Left ventricle myocardium inferior (tissue), 1 donor: Measurements from ENCODE around the gene PPP2R2B. TPM values are rescaled to one million over a fixed set of nuclear protein-coding genes. Genes with fewer than 3 reads are reported as not detected.

Source experiments
- DNase-seq: peaks from one replicate; pipeline ENCODE4 v3.0.0-alpha.2; 2020
- H3K27ac ChIP-seq: fragments of 200-600 bp; replicated peaks from 2 replicates; pipeline ENCODE4 v1.8.0; 2021
- H3K27me3 ChIP-seq: fragments of 200-600 bp; 2 replicates; pipeline ENCODE4 v1.8.0; 2021; ENCODE audit warnings: low read depth
- H3K36me3 ChIP-seq: fragments of 200-600 bp; 2 replicates; pipeline ENCODE4 v1.8.0; 2021
- H3K4me1 ChIP-seq: fragments of 200-600 bp; 2 replicates; pipeline ENCODE4 v1.8.0; 2021
- H3K4me3 ChIP-seq: fragments of 200-600 bp; 2 replicates; pipeline ENCODE4 v1.8.0; 2021; ENCODE audit warnings: mild to moderate bottlenecking, moderate library complexity
- H3K9me3 ChIP-seq: fragments of 200-600 bp; replicated peaks from 2 replicates; pipeline ENCODE4 v1.8.0; 2021
- CTCF ChIP-seq: fragments of 200-600 bp; IDR thresholded peaks from 2 replicates; pipeline ENCODE4 v1.8.0; 2021; ENCODE audit warnings: antibody characterized with exemption, mild to moderate bottlenecking, borderline replicate concordance
- intact Hi-C: fragments of 100-400 bp; cut with micrococcal nuclease; formaldehyde crosslinking; loops from one replicate; pipeline ENCODE4 v1.11.0; 2022
- total RNA-seq: library from RNA; stranded (reverse); fragmentation: NEBNext Ultra II Directional; extraction: Animal tissue kit (Norgen Biotek cat#: 25700); gene quantifications from one replicate; pipeline ENCODE4 v1.2.1, GENCODE V29; 2021
- donor health status: DM: no; HTN: yes; CAD: no; lungs with severe emphysema.

The PPP2R2B gene
- total RNA-seq, 1 donor from 2014 or later: 0.11 TPM

GRCh38 chr5:146541958-146542849, 336.4 kb downstream of the PPP2R2B start:
- intact Hi-C loops: loop anchor here (5.0 kb wide), 1 partner anchor 425 kb away; no protein-coding TSS in a partner anchor
- H3K27me3 ChIP-seq: peaks cover 16% of the 10 kb centered on the region
- H3K4me1 ChIP-seq: no peaks in the 10 kb centered on the region
- peak; percentile 61 for DNase-seq
- no peak overlapping the region for H3K4me3 ChIP-seq
- H3K36me3 ChIP-seq: no peaks in the 10 kb centered on the region
- no peaks in the 10 kb centered on the region for H3K9me3 ChIP-seq
- peak; percentile 84 for TF ChIP-seq CTCF
- no peak overlapping the region for H3K27ac ChIP-seq

DNA sequence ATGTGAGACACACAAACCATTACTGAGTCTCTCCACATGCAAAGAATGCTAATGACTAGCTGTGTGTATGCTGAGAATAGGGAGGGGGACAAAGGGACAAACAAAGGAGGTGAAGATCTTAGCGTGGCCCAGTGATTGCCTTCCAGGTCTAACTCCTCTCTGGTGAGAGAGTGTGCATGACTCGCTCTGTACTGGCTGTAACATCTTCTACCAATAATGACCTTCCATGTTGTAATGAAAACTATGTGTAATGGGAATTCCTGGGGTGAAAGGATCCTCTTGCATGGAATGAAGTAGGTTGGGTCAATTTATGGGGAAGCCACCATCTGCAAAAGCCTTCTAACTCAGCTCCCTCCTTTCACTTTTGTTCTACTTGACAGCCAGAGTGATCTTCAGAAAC, 338.1 kb downstream of the PPP2R2B start:
- Histone ChIP-seq H3K4me1 (no peaks in the 10 kb centered on the region), H3K4me3 (no peak overlapping the region), H3K27me3 (peaks cover 9% of the 10 kb centered on the region), H3K9me3 (no peaks in the 10 kb centered on the region), H3K27ac (no peak overlapping the region), H3K36me3 (no peaks in the 10 kb centered on the region)
- TF ChIP-seq CTCF: no peak
- DNase-seq: no peak
- intact Hi-C loops: loop anchor here (5.0 kb wide), 1 partner anchor 427 kb away; no protein-coding TSS in a partner anchor

DNA sequence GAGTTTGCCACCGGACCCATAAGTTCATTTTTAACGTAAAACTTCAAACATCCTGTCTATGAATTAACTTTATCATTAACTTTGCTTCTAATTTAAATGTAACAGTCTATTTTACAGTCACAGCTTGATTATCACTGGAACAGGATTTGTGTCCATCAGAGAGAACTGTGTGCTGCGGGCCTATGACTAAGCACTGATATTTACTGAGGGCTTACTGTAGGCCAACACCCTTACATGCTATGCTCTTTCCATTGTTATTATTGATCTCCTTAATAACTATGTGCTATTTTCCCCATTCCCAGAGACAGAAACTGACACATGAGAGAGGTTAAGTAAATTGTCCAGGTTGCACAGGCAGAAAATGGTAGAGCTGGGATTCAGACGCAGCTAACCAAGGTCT, 338.6 kb downstream of the PPP2R2B start:
- no peaks in the 10 kb centered on the region for H3K4me1 ChIP-seq
- intact Hi-C loops: loop anchor here (5.0 kb wide), 1 partner anchor 427 kb away; no protein-coding TSS in a partner anchor
- H3K27ac ChIP-seq: no peak overlapping the region
- no peaks in the 10 kb centered on the region for H3K36me3 ChIP-seq
- H3K4me3 ChIP-seq: no peak overlapping the region
- no peak for TF ChIP-seq CTCF
- DNase-seq: no peak
- peaks cover 9% of the 10 kb centered on the region for H3K27me3 ChIP-seq
- no peaks in the 10 kb centered on the region for H3K9me3 ChIP-seq

- intact Hi-C loops: no loop called here
These were observed 340.1 kb downstream of the PPP2R2B start for GRCh38 chr5:146538432-146538831.

GRCh38 chr5:146533882-146534281, 344.7 kb downstream of the PPP2R2B start:
- Histone ChIP-seq H3K9me3 (no peaks in the 10 kb centered on the region), H3K27ac (no peak overlapping the region), H3K4me1 (no peaks in the 10 kb centered on the region), H3K4me3 (no peak overlapping the region), H3K36me3 (no peaks in the 10 kb centered on the region), H3K27me3 (no peaks in the 10 kb centered on the region)
- DNase-seq: no peak
- intact Hi-C loops: no loop called here
- no peak for TF ChIP-seq CTCF

More at GRCh38 chr5:146538432-146538831, 340.1 kb downstream of the PPP2R2B start:
- no peak for DNase-seq
- TF ChIP-seq CTCF: no peak
- peaks cover 9% of the 10 kb centered on the region for H3K27me3 ChIP-seq
- no peaks in the 10 kb centered on the region for H3K9me3 ChIP-seq
- no peaks in the 10 kb centered on the region for H3K4me1 ChIP-seq
- H3K4me3 ChIP-seq: no peak overlapping the region
- H3K36me3 ChIP-seq: no peaks in the 10 kb centered on the region
- H3K27ac ChIP-seq: no peak overlapping the region
